Measurements from ENCODE around the gene RDH13. TPM values are rescaled to one million over a fixed set of nuclear protein-coding genes. Genes with fewer than 3 reads are reported as not detected.

Gene RDH13
- total RNA-seq, 1 donor from 2014 or later, result 9.0 TPM

DNA sequence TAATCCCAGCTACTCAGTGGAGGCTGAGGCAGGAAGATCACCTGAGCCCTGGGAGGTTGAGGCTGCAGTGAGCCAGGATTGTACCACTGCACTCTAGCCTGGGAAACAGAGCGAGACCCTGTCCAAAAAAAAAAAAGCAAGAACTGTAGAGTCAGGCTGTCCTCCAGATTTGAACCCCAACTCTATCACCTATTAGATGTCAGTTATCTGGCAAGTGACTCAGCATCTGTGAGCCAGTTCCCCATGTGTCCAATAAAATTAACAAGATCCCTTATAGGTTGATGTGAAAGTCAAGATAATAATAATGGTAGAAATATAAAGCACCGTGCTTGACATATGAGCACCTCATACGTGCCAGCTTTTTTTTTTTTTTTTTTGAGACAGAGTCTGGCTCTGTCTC, 46.9 kb downstream of the RDH13 start:
- Histone ChIP-seq H3K79me2 (ENCODE audit: low read depth) (peaks cover 16% of the 10 kb centered on the region), H3K27me3 (peaks cover 14% of the 10 kb centered on the region), H3K9me3 (ENCODE audit: low read depth) (no peaks in the 10 kb centered on the region), H3K36me3 (no peaks in the 10 kb centered on the region), H3F3A (ENCODE audit: low read depth) (no peaks in the 10 kb centered on the region), H3K4me2 (no peak overlapping the region), H2AFZ (replicated peaks) (no peak overlapping the region), H3K27ac (no peak overlapping the region), H3K9ac (no peak overlapping the region), H3K4me1 (peaks cover 9% of the 10 kb centered on the region), H3K4me3 (no peak overlapping the region), H4K20me1 (ENCODE audit: low read depth) (no peaks in the 10 kb centered on the region)
- peaks cover 8% of the 10 kb centered on the region for H3K27me3 Mint-ChIP-seq (ENCODE audit: insufficient read depth, low read depth)
- H3K4me1 Mint-ChIP-seq, result no peaks in the 10 kb centered on the region
- DNase-seq (ENCODE audit: low spot score), result no peak
- no peak overlapping the region for H3K4me3 Mint-ChIP-seq
- peaks cover 3% of the 10 kb centered on the region for H3K36me3 Mint-ChIP-seq
- no peak overlapping the region for H3K27ac Mint-ChIP-seq
- TF ChIP-seq CTCF (IDR thresholded peaks at IDR 0.05) (no peak), EZH2 (IDR thresholded peaks at IDR 0.05) (no peak), EZH2phosphoT487 (IDR thresholded peaks at IDR 0.05) (no peak)
- H3K9me3 Mint-ChIP-seq, result peaks cover 6% of the 10 kb centered on the region

- Mint-ChIP-seq H3K4me3 (no peak overlapping the region), H3K27me3 (ENCODE audit: insufficient read depth, low read depth) (peaks cover 6% of the 10 kb centered on the region), H3K36me3 (no peaks in the 10 kb centered on the region), H3K4me1 (no peaks in the 10 kb centered on the region), H3K9me3 (peaks cover 3% of the 10 kb centered on the region), H3K27ac (no peak overlapping the region)
- H3K36me3 ChIP-seq, result no peaks in the 10 kb centered on the region
- peak overlapping the region; percentile 6 for H3K4me2 ChIP-seq
- no peak overlapping the region for H3K4me3 ChIP-seq
- no peaks in the 10 kb centered on the region for H3F3A ChIP-seq (ENCODE audit: low read depth)
- H2AFZ ChIP-seq (replicated peaks), result no peak overlapping the region
- peaks cover 9% of the 10 kb centered on the region for H3K4me1 ChIP-seq
- H3K79me2 ChIP-seq (ENCODE audit: low read depth), result peaks cover 11% of the 10 kb centered on the region
- peaks cover 21% of the 10 kb centered on the region for H3K27me3 ChIP-seq
- TF ChIP-seq EZH2 (IDR thresholded peaks at IDR 0.05) (no peak), CTCF (IDR thresholded peaks at IDR 0.05) (no peak), EZH2phosphoT487 (IDR thresholded peaks at IDR 0.05) (no peak)
- H4K20me1 ChIP-seq (ENCODE audit: low read depth), result no peaks in the 10 kb centered on the region
- no peak overlapping the region for H3K9ac ChIP-seq
- H3K9me3 ChIP-seq (ENCODE audit: low read depth), result no peaks in the 10 kb centered on the region
- no peak overlapping the region for H3K27ac ChIP-seq
- DNase-seq (ENCODE audit: low spot score), result peak; percentile 8
Measured at GRCh38 chr19:55015126-55015525, 47.8 kb downstream of the RDH13 start.

DNA sequence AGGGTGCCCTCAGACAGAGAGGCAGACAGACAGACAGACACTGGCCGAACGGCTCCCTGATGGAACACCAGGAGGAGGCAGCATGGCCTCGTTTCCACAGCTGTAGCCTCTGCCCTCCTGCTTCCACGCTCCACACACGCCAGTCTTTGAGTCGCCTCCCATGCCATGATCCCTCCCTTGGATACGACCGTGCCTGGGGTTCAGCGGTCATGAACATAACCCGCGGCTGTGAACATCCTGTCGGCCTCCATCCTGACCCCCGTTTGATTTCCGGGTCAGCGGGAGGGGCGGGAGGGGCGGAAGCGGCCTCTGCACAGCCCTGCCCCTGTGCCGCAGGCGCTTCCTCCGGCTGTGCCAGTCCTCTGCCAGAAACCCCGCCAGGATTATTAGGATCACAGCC, 48.2 kb downstream of the RDH13 start:
- no peak for DNase-seq (ENCODE audit: low spot score)
- no peaks in the 10 kb centered on the region for H3K9me3 ChIP-seq (ENCODE audit: low read depth)
- no peak overlapping the region for H3K27ac Mint-ChIP-seq
- H3K9me3 Mint-ChIP-seq, result peaks cover 3% of the 10 kb centered on the region
- H3K79me2 ChIP-seq (ENCODE audit: low read depth), result peaks cover 11% of the 10 kb centered on the region
- H3K36me3 ChIP-seq, result no peaks in the 10 kb centered on the region
- no peak overlapping the region for H3K4me3 Mint-ChIP-seq
- no peak overlapping the region for H3K27ac ChIP-seq
- H3K27me3 Mint-ChIP-seq (ENCODE audit: insufficient read depth, low read depth), result peaks cover 6% of the 10 kb centered on the region
- H3K4me2 ChIP-seq, result no peak overlapping the region
- H3K4me3 ChIP-seq, result no peak overlapping the region
- no peak overlapping the region for H3K9ac ChIP-seq
- peaks cover 21% of the 10 kb centered on the region for H3K27me3 ChIP-seq
- TF ChIP-seq EZH2 (IDR thresholded peaks at IDR 0.05), result no peak
- TF ChIP-seq EZH2phosphoT487 (IDR thresholded peaks at IDR 0.05), result no peak
- TF ChIP-seq CTCF (IDR thresholded peaks at IDR 0.05), result no peak
- no peaks in the 10 kb centered on the region for H3F3A ChIP-seq (ENCODE audit: low read depth)
- no peak overlapping the region for H2AFZ ChIP-seq (replicated peaks)
- no peaks in the 10 kb centered on the region for H4K20me1 ChIP-seq (ENCODE audit: low read depth)
- no peaks in the 10 kb centered on the region for H3K36me3 Mint-ChIP-seq
- H3K4me1 ChIP-seq, result peaks cover 9% of the 10 kb centered on the region
- H3K4me1 Mint-ChIP-seq, result no peaks in the 10 kb centered on the region

Data from neural progenitor cell (in vitro differentiated cells).